Stimulated activated CD4-positive, alpha-beta T cell treated with anti-CD3 and anti-CD28 coated beads, TNF-alpha, amount 100 ng/mL, for 48 hours (primary cell): ENCODE results near the gene LRP3.

Source experiments
- DNase-seq, 3 donors: peaks; one replicate each; pipeline ENCODE4 v3.0.0-alpha.2; 2020; ENCODE audit warnings: low read depth in 3 of 3

LRP3 gene

DNA sequence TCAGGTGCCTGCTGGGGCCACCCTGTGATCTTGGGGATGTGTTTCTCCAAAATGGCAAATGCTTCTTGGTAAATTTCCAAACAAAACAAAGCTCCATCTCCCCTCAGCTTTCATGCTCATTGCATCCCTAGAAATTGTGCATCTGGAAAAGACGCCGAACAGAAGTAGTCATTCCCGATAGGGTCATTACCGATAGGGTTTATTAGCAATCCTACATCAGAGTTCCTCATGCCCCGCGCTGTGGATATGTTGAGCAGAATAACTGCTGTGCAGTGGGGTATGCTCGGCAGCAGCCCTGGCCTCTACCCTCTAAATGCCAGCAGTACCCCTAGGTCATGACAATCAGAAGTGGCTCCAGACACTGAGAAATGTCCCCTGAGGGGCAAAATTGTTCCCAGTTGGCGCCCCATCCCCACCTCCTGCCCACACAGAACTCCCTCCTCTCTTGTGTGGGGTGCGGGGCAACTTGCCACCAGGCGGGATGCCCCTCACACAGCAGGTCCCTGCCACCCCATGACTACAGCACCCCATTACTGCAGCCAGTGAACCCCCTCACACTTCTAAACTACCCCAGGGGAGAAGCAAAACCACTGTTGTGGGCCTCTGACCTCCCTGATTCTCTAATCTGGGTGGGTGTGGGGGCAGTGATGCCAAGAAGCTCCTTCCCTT, 44.5 kb downstream of the LRP3 start:
- no peak for DNase-seq

DNA sequence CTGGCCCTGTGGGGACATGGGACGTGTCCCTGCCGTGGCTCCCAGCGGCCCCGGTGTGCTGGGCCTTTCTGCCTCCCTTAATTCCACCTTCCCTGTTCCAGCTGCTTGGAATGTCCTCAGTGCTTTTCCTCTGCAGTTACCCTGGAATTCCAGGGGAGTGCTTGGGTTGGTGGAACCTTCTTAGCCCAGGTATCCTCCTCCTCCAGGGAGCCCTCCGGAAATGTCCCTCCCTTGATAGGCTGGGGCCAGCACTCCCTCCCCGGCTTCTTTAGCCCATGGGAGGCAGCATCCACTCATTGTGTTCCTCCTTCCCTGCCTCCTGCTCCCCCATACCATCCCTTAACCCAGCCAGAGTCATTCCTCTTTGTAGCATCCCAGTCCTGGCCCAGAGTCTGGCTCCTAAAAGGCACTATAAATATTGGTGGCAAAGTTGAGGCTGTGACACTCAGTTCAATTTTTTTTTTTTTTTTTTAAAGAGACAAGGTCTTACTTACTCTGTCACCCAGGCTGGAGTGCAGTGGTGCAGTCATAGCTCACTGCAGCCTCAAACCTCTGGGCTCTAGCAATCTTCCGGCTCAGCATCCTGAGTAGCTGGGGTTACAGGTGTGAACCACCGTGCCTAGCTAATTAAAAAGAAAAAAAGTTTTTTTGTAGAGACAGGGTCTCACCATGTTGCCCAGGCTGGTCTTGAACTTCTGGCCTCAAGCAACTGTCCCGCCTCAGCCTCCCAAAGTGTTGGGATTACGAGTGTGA, 45.3 kb downstream of the LRP3 start:
- DNase-seq, result no peak

DNA sequence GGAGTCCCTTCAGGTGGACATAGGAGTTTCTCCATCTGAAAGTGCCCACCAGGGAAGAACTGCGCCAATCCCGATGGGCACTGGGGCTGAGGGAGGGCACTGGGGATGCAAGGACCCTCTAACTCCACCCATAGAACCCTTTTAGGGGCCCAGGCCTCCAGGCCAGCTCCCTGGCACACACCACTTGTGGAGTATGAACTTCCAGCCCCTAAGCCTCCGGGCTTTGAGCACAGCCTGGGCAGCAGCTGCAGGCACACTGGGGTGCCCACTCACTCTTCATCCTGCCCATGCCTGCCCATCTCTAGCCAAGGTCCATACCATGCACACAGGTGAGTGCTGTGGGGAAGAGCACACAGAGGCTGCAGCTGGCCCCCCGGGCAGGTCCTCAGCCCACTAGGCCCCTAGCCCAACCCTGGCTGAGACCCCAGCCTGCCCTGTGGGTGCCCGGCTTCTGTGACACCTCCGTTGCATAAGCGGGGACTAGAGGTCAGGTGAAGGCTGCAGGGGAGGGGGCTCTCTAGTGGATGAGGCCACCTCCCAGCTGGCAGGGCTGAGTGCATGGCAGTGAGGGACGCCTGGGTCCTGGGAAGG, 46.1 kb downstream of the LRP3 start:
- no peak for DNase-seq

DNA sequence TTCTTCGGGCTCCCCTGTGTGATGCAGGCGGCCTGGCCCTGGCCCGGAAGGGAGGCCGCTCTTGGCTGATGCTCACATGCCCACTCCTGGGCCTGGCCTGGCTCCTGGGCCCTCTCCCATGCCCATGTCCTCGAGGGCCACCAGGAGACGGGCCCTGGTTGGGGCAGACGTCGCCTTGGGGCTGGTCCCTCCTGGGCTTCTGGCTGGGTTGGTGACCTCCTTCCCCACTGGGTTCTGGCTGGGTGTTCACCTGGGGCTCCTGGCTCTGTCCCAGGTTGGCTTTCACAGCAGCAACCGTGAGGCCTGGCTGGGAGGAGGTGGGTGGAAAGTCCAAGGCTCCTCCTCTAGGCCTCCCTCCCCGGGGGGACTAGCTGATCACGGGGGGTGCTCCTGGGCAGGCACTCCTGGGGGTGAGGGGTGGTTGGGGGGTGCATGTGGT, 47.0 kb downstream of the LRP3 start:
- no peak for DNase-seq

DNA sequence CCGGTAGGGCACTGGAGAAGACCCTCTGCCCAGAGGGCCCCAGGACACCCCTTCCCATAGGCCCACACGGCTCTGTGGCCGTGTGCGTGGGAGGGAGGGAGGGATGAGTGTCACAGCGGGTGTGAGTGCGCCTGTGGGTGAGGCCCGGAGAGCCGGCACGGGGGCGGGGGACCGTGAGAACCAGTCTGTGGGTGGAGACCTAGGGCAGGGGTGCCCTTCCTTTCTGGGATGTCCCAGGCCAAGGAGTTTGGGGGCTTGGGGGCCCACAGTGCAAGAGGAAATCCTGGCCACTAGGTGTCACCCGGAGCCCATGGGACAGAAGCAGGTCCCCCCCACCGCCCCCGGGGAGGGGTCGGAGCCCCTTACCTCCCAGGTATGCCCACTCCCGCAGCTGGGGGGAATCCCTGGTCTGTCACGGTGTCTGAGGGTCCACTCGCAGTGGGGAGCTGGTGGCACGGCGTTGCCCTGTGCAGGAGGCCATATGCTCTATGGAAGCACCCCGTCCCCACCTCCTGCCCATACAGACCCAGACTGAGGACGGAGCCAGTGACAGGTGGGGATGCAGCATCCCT, 47.5 kb downstream of the LRP3 start:
- no peak for DNase-seq

DNA sequence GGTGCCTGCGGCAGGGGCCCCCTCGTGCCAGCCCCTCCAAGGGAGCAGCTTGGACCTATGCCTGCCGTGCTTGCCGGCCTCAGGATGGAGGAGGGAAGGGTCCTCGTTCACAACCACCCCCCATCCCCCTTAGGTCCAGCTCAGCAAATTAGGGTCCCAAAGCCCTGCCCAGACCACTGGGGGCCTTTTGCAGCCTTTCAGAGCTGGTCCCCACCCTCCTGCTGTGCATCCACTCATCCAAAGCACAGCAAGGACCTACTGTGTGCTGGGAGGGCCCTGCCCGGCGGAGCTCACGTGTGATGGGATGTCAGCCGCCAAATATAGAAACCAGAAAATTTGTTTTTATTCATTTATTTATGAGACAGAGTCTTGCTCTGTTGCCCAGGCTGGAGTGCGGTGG, 48.0 kb downstream of the LRP3 start:
- no peak for DNase-seq

DNA sequence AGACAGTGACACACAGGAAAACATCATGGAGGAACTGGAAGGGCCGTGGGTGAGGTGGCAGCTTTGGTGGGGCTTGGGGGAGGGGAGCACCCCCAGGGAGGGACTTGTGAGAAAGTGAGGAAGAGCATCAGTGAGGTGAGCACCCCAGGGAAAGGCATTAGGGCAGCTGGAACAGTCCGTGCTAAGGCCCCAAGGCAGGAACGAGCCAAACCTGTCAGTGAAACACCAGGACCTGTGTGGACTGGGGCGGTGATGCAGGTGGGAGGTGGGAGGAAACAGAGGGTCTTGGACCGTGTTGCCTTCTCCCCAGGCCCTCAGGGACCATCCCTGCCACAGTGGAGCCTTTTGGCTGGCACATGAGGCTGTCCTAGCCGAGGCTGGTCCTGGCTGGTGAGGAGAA, 48.8 kb downstream of the LRP3 start:
- no peak for DNase-seq

DNA sequence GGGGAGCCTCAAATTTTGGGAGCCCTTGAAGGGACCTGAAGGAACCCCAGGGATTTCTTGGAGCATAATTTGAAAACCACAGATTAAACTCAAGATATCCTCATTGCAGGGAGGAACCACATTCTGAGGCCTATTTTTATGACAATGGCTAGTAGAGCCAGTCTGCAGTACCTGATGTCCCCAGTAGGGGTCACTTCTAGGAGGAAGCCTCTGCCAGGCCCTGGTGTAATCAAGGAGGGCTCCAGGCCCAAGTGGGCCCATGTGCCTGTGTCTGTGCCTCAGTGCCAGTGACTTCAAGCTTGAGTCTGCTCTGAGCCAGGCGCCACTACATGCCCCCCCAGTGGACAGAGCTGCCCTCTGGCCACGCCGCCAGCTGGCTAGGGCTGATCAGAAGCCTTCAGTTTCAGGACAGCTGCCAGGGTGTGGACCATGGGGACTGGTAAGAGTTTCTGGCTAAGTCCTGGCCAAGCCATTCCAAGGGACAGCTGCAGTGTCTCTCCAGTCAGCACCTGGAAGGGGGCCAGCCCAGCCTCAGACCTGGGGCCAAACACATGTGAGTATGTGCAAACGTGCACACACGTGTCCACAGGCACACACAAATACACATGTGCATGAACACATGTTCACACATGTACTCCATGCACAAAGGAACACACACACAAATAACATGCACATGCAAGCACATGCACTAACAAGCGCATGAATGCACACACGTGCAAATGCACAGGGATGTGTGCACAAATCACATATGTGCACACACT, 52.0 kb downstream of the LRP3 start:
- DNase-seq, result no peak

DNA sequence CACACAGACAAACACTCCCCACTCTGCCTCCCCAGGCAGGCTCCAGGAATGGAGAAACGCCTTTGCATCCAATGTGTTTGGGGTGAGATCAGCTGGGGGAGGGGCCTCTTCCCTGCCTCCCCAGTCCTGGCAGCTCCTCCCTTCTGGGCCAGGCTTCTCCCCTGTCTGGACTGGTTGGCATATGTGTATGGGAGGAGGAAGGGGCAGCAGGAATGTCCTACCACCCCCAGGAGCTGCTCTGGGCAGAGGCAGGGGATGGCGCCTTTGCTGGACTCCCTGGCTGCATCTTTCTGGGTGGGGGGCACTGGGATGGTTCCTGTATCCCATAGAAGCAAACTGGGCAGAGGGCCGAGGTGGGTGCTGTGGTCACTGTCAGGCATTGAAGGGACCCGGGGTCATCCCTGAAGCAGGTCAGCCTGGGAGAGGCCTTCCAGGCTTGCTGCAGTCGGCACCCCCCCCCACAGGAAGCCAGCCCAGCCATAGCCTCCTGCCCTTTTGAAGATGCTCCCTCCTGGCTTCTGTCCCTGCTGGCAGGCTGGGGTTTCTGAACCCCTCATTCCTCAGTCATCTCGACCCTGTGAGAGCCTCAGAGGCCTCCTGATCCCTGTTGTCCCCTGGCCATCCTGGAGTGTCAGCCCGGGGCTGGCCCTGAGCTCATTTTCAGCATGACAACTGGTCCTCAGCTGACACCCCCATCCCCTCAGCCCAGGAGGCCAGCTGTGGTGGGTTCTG, 52.7 kb downstream of the LRP3 start:
- no peak for DNase-seq

DNA sequence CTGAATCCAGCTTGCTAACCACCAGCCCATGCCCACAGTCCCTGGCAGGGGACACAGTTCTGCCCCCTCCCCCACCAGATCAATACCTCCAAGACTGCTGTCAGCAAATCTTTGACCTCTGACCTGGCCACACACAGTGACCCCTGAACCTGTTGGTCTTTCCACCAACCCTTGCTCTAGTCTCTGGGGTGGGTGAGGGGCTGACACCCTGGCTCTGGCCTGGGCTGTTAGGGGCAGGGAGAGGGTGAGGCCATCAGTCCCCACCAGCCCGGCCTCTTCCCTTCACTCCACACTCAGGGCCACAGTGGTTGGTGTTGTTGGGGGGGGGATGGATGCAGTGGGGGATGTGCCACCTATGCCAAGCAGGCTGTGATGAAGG, 53.3 kb downstream of the LRP3 start:
- no peak for DNase-seq

DNA sequence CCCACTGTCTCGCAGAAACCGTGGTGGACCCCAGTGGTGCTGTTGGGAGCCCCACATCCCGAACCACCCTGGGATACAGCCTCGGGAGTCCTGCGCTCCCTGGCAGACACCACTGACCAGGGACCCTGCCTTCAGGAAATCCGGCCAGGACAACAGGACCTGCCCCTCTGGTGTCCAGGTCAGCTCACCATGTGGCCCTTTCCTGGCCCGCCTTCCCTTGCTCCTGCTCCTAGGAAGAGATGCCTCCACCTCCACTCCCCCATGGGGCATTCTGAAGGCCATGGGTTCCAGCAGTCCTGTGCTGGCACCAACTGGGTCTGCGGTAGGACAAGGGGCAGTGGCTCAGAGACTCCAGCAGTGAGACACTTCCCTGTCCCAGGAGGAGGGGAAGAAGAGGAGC, 54.0 kb downstream of the LRP3 start:
- DNase-seq, result no peak

DNA sequence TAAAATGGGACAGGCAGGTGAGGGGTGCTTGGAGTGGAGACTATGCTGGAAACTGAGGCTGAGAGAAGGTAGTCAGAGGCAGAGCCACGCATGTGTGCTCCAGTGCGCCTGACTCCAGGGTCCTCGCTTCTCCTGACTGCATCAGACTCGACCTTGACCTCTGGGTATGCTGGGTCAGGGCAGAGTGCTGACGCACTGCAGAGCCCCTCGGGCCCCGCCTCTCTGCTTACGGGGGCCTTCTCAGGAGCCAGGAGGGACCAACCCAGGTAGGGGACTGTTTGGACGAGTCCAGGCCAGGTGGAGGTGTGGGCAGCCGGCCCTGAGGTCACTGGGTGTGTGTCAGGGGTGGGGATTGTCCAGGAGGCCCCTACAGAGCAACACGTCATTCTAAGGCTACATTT, 54.4 kb downstream of the LRP3 start:
- no peak for DNase-seq

DNA sequence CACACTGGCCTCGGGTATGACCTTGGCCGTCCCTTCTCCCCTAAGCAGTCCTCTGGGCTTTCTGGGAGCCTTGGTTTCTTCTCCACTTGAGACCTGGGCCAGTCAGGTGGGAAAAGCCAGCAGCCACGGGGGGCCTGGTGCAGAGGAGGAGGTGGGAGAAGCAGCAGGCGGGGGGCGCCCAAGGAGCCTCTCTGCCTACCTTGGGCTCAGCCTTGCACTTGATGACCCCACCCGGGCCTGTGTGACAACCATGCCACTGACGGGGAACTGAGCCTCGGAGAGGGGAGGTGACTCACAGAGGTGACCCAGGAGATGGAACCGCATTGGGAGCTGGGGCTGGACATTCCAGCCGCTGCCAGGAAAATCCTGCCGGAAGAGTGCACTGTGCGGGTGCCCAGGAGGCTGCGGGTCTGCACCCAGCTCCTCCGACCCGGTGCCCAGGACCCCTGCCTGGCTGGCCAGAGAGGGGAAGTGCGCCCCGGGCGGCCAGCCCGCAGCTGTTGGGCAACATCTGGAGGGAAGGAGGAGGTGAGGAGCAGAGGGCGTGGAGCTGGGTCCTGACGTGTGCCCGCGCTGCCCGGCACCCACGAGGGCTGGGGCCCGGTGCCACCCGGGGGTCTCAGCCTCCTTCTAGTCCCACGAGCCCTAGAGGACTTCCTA, 55.0 kb downstream of the LRP3 start:
- no peak for DNase-seq

DNA sequence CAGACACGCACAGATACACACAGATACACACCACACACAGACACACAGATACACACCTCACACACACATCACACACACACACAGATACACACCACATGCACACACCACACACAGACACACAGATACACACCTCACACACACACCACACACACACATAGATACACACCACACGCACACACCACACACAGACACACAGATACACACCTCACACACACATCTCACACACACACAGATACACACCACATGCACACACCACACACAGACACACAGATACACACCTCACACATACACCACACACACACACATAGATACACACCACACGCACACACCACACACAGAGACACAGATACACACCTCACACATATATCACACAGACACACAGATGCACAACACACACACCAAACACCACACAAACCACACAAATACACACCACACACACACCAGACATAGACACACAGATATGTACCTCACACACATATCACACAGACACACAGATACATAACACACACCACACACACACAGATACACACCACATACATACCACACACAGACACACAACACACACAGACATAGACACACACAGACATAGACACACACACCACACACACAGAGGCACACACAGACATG, 55.7 kb downstream of the LRP3 start:
- no peak for DNase-seq

DNA sequence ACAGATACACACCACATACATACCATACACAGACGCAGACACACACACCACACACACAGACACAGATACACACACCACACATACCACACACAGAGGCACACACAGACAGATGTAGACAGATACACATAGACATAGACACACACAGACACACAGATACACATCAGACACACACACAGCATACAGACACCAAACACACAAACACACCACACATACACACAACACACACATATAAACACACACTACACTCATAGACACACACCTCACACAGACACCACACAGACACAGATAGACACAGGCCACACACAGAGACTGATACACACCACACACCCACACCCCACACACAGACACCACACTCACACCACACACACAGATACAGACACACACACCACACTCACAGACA, 56.4 kb downstream of the LRP3 start:
- DNase-seq, result no peak

DNA sequence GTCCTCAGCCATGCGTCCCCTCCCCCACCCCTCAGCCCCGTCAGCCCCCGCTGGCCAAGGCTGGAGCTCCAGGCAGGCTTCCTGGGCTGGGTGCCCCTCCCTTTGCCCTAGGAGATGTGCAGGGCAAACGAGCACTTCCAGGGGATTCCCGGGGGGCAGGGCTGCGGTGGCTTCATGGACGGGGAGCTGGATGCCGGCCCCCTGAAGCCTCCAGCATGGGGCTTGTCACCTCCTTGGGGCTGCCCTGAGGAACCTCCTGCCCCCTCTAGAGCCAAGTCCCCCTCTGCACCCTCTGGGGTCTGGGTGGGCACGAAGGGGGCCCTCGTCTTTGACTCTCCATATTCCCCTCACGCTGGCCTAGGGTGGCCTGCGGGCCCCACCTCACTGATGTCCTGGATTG, 56.9 kb downstream of the LRP3 start:
- DNase-seq, result no peak

DNA sequence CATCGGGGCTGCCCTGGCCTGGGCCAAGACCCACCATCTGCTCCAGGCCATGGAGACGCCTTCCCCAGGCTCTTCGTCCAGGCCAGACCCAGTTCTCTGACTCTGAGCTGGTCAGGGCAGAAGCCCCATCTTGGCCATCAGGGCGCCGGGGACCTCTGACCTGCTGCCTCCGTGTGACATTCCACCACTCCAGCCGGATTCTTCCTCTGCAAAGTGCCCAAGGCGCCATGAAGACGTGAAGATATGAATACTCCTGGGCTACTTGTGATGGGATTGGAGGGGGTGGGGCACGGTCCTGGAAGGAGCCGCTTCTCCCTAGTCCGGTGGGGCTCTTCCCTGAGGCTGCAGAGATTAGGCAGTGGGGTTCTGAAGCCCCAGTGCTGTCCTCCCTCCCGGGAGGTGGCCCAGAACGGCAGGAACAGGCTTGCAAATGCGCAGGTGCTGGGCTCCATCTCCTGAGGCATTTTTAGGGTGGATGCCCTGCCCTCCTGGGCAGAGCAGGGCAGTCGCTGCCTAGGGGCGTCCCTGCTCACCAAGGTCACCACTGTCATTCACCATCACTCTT, 57.5 kb downstream of the LRP3 start:
- no peak for DNase-seq

DNA sequence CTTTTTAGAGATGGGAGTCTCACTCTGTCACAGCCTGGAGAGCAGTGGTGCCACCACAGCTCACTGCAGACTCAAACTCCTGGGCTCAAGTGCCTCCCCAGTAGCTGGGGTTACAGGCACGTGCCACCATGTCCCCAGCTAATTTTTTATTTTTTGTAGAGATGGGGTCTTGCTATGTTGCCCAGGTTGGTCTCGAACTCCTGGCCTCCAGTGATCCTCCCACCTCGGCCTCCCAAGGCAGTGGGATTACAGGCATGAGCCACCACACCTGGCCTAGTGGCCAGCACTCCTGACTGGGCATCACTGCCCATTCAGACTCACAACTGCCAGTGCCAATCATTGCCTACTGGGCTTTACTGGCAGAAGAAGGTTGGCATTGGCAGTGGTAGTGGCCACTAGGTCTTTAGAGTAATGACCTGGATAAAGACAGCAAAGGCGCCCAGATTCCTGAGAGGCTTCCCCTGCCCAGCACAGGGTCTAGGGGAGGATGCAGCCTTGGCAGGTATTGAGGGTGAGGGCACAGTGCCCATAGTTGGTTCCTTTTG, 58.4 kb downstream of the LRP3 start:
- no peak for DNase-seq

DNA sequence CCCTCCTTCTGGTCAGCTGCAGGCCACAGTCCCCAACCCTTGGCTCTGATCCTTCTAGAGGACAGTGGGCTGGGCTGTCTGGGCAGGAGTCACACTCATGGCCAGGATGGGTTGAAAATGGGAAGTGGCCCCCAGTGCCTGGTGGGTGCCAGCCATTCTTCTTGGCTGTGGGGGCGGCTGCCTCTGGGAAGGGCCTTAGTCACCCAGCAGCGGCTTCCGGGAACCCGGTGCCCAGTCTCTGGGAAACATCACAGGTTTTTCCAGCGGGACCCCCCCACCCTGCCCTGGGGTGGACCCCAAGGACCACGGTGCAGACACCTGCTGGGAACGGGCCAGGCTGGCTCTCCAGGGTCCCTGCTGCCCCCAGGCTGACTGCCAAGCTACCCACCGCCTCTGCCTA, 58.8 kb downstream of the LRP3 start:
- no peak for DNase-seq
